ENCODE data around the gene DIP2B. TPM values are rescaled to one million over a fixed set of nuclear protein-coding genes. Genes with fewer than 3 reads are reported as not detected.

The DIP2B gene
- total RNA-seq, 1 experiment from 2014 or later, result 30.2 TPM

- Histone ChIP-seq H3K4me1 (ENCODE audit: control insufficient read depth, insufficient read depth, low read length) (no peaks in the 10 kb centered on the region), H3K9me3 (ENCODE audit: control insufficient read depth, insufficient read depth, low read depth, low read length) (no peaks in the 10 kb centered on the region), H3K27ac (ENCODE audit: low read length) (no peak overlapping the region), H3K36me3 (ENCODE audit: control insufficient read depth, insufficient read depth, low read length) (no peaks in the 10 kb centered on the region), H3K27me3 (ENCODE audit: control insufficient read depth, insufficient read depth, low read length) (no peaks in the 10 kb centered on the region), H3K4me3 (ENCODE audit: low read depth in 2 of 2, low read length in 2 of 2) (no peak overlapping the region)
- no peak for DNase-seq (ENCODE audit: low read depth, low spot score)
- POLR2A ChIA-PET, result no interaction called here
- CTCF ChIA-PET, result no interaction called here
- in situ Hi-C loops (cut with HindIII; ENCODE audit: low pct_unique_long_range_greater_than_20kb, low sequenced_read_pairs), result no loop called here
- TF ChIP-seq SIN3A (IDR thresholded peaks at IDR 0.05; ENCODE audit: borderline replicate concordance, insufficient read depth, low read depth, low read length) (no peak), TCF7L2 (IDR thresholded peaks at IDR 0.05; ENCODE audit: low read depth, low read length) (no peak), REST (IDR thresholded peaks at IDR 0.05; ENCODE audit: insufficient read depth in 1 of 2, low read depth in 2 of 2, low read length in 1 of 2) (no peak), POLR2AphosphoS5 (IDR thresholded peaks at IDR 0.05; ENCODE audit: low read depth, low read length) (no peak), CTCF (IDR thresholded peaks at IDR 0.05) (no peak)
- intact Hi-C loops (cut with micrococcal nuclease; ENCODE audit: unreplicated experiment), result no loop called here
- no peak for ATAC-seq
- BruUV-seq (replicated peaks), result no TSS peak
Observed at GRCh38 chr12:50606675-50607375, 102.0 kb downstream of the DIP2B start.

GRCh38 chr12:50609292-50609874, 104.6 kb downstream of the DIP2B start:
- Histone ChIP-seq H3K4me3 (ENCODE audit: low read depth in 2 of 2, low read length in 2 of 2) (no peak overlapping the region), H3K36me3 (ENCODE audit: control insufficient read depth, insufficient read depth, low read length) (no peaks in the 10 kb centered on the region), H3K27me3 (ENCODE audit: control insufficient read depth, insufficient read depth, low read length) (no peaks in the 10 kb centered on the region), H3K9me3 (ENCODE audit: control insufficient read depth, insufficient read depth, low read depth, low read length) (no peaks in the 10 kb centered on the region), H3K4me1 (ENCODE audit: control insufficient read depth, insufficient read depth, low read length) (peaks cover 14% of the 10 kb centered on the region), H3K27ac (ENCODE audit: low read length) (no peak overlapping the region)
- intact Hi-C loops (cut with micrococcal nuclease; ENCODE audit: unreplicated experiment), result no loop called here
- in situ Hi-C loops (cut with HindIII; ENCODE audit: low pct_unique_long_range_greater_than_20kb, low sequenced_read_pairs), result no loop called here
- CTCF ChIA-PET, result no interaction called here
- DNase-seq (ENCODE audit: low read depth, low spot score) (no peak), ATAC-seq (no peak)
- BruUV-seq (replicated peaks), result no TSS peak
- POLR2A ChIA-PET, result interaction anchor here (0.6 kb wide), 1 partner anchor 10 kb away, joined by 4 read pairs; no protein-coding TSS in a partner anchor
- TF ChIP-seq SIN3A (IDR thresholded peaks at IDR 0.05; ENCODE audit: borderline replicate concordance, insufficient read depth, low read depth, low read length), result no peak
- TF ChIP-seq REST (IDR thresholded peaks at IDR 0.05; ENCODE audit: insufficient read depth in 1 of 2, low read depth in 2 of 2, low read length in 1 of 2), result no peak
- TF ChIP-seq CTCF (IDR thresholded peaks at IDR 0.05), result no peak
- TF ChIP-seq TCF7L2 (IDR thresholded peaks at IDR 0.05; ENCODE audit: low read depth, low read length), result no peak
- TF ChIP-seq POLR2AphosphoS5 (IDR thresholded peaks at IDR 0.05; ENCODE audit: low read depth, low read length), result no peak

All from Panc1 (cell line).